ENCODE data around the gene SENP6.

GRCh38 chr6:75693534-75693933, 91.9 kb downstream of the SENP6 start:
- TF ChIP-seq POLR2A (IDR thresholded peaks at IDR 0.05; ENCODE audit: low read depth, low read length) (no peak), POLR2AphosphoS5 (IDR thresholded peaks at IDR 0.05; ENCODE audit: low read depth, low read length) (no peak), TAF1 (IDR thresholded peaks at IDR 0.05; ENCODE audit: low read depth, low read length) (no peak)

Data from GM12891 (cell line).